COR-L47 (cell line): ENCODE measurements around the gene TAF1A.
A peak's percentile ranks its signal among the peaks of the same experiment; 100 is the strongest.

Source experiments
- DNase-seq: peaks from one replicate; lab custom pipeline; 2025; lab: John Stamatoyannopoulos, UW

Gene TAF1A

GRCh38 chr1:222596696-222597095 is 7.0 kb upstream of the TAF1A start:
- DNase-seq: no peak

GRCh38 chr1:222594789-222595188 is 5.1 kb upstream of the TAF1A start:
- DNase-seq: no peak

GRCh38 chr1:222592171-222592570 is 2.4 kb upstream of the TAF1A start:
- DNase-seq: no peak

GRCh38 chr1:222588135-222588534 is 1.6 kb downstream of the TAF1A start:
- no peak for DNase-seq

GRCh38 chr1:222586842-222587241 is 2.9 kb downstream of the TAF1A start:
- no peak for DNase-seq

GRCh38 chr1:222583079-222583478 is 6.7 kb downstream of the TAF1A start:
- no peak for DNase-seq

- no peak for DNase-seq
Observed at GRCh38 chr1:222582099-222582774, 7.5 kb downstream of the TAF1A start.

GRCh38 chr1:222579316-222579715 is 10.4 kb downstream of the TAF1A start:
- DNase-seq: no peak

- DNase-seq: no peak
Observed at GRCh38 chr1:222570837-222571236, 18.9 kb downstream of the TAF1A start.

- DNase-seq: no peak
Observed at GRCh38 chr1:222561656-222562055, 28.1 kb downstream of the TAF1A start.

GRCh38 chr1:222557574-222557973 is 32.2 kb downstream of the TAF1A start:
- no peak for DNase-seq

- no peak for DNase-seq
Observed at GRCh38 chr1:222557148-222557547, 32.6 kb downstream of the TAF1A start.

GRCh38 chr1:222555992-222556615 is 33.6 kb downstream of the TAF1A start:
- no peak for DNase-seq

- no peak for DNase-seq
Observed at GRCh38 chr1:222554177-222554576, 35.6 kb downstream of the TAF1A start.

- DNase-seq: no peak
Observed at GRCh38 chr1:222552882-222553281, 36.9 kb downstream of the TAF1A start.

GRCh38 chr1:222547944-222548671 is 41.6 kb downstream of the TAF1A start, which contains the start of gene HHIPL2:
Gene HHIPL2 (minus strand): TSS chr1:222548104. CDS start chr1:222548044, 60 bp downstream.
- no peak for DNase-seq

- no peak for DNase-seq
Observed at GRCh38 chr1:222547260-222547614, 42.5 kb downstream of the TAF1A start.

- peak; percentile 67 for DNase-seq
Observed at GRCh38 chr1:222546548-222547259, 43.0 kb downstream of the TAF1A start.

GRCh38 chr1:222546091-222546490 is 43.6 kb downstream of the TAF1A start:
- DNase-seq: no peak

GRCh38 chr1:222543817-222544216 is 45.9 kb downstream of the TAF1A start:
- DNase-seq: no peak

- no peak for DNase-seq
Observed at GRCh38 chr1:222540598-222540995, 49.1 kb downstream of the TAF1A start.

GRCh38 chr1:222539951-222540597 is 49.7 kb downstream of the TAF1A start:
- no peak for DNase-seq
